Iris pigment epithelial cell (primary cell): ENCODE measurements around the gene PLCXD3.

Experiments used
- DNase-seq: peaks from one replicate; pipeline ENCODE4 v3.0.0-alpha.2; 2011; ENCODE audit warnings: low read depth

Gene PLCXD3, protein sequence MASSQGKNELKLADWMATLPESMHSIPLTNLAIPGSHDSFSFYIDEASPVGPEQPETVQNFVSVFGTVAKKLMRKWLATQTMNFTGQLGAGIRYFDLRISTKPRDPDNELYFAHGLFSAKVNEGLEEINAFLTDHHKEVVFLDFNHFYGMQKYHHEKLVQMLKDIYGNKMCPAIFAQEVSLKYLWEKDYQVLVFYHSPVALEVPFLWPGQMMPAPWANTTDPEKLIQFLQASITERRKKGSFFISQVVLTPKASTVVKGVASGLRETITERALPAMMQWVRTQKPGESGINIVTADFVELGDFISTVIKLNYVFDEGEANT

DNA sequence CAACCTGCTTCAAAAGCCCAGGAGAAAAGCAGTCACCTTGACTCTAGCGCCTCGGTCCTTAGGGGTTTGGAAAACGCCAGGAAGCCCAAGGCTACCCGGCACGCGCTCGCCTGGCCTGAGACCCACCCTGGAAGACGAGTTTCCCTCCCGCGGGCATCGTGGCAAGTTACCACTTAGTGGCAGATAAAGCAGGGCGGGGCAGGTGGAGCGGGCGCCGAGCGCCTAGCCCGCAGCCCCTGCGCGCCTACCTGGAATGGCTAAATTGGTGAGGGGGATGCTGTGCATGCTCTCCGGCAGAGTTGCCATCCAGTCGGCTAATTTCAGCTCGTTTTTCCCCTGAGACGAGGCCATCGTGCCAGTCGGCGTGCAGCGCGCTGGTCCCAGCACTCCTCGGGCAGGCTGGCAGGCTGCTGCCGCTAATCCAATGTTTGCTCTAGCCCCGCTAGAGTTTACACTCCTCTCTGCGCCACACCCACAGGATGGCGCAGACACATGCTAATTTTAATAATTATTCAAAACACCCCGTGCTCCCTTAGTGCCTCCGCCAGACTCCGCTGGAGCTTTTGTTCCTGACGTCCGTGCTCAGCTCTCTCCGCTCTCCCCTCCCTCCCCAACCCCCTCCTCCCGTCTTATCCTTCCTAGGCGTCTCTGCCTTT is at the start of gene PLCXD3:
TSS of gene PLCXD3 (minus strand) at position 426 of the 656 bp plus-strand sequence. CDS start at position 351, 75 bp downstream.
- DNase-seq = no peak

GRCh38 chr5:41559184-41559583 is 48.8 kb upstream of the PLCXD3 start:
- DNase-seq = no peak

- no peak for DNase-seq
Observed at GRCh38 chr5:41558295-41558694, 47.9 kb upstream of the PLCXD3 start.

- DNase-seq = no peak
Observed at GRCh38 chr5:41547991-41548390, 37.6 kb upstream of the PLCXD3 start.

DNA sequence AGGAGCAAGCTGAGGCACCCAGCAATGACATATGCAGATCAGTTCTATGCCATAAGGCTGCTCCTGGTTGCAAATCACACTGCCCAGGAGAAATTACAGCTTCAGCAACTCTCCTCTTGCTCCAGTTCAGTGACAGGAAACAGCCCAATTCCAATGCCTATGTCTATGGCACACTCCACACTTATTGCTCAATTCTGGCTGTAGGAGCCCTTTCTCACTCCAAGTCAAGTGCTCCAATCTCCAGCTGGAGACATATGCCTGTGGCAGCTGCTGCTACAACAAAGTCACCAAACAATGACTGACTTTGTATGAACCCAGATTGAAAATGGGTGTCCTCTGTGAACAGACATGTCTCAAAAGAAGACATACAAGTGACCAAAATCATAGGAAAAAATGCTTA is 31.8 kb upstream of the PLCXD3 start:
- DNase-seq = no peak

- no peak for DNase-seq
Observed at GRCh38 chr5:41539454-41539853, 29.1 kb upstream of the PLCXD3 start.

- no peak for DNase-seq
Observed at GRCh38 chr5:41537581-41537980, 27.2 kb upstream of the PLCXD3 start.

- DNase-seq = no peak
Observed at GRCh38 chr5:41532485-41532884, 22.1 kb upstream of the PLCXD3 start.

GRCh38 chr5:41527201-41527779 is 16.9 kb upstream of the PLCXD3 start:
- peak; percentile 83 for DNase-seq

- no peak for DNase-seq
Observed at GRCh38 chr5:41526699-41527098, 16.3 kb upstream of the PLCXD3 start.

DNA sequence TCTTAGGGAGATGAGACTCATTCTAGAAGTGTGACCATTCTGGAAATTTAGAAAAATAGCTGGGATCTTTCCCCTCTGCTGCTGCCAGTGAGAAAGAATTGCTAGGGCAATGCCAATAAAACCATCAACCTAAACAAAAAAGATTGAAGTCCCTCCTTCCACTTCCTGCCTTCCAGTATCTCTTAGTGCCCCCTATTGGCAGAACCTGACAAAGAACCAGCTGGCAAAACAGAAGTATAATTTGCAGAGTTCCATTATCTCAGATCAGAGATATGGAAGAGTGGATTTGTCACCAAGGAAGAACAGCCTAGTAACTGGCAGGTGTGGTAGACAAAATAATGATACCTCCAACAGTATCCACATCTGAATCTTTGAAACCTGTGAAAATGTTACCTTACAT is 13.8 kb upstream of the PLCXD3 start:
- DNase-seq = peak; percentile 14

DNA sequence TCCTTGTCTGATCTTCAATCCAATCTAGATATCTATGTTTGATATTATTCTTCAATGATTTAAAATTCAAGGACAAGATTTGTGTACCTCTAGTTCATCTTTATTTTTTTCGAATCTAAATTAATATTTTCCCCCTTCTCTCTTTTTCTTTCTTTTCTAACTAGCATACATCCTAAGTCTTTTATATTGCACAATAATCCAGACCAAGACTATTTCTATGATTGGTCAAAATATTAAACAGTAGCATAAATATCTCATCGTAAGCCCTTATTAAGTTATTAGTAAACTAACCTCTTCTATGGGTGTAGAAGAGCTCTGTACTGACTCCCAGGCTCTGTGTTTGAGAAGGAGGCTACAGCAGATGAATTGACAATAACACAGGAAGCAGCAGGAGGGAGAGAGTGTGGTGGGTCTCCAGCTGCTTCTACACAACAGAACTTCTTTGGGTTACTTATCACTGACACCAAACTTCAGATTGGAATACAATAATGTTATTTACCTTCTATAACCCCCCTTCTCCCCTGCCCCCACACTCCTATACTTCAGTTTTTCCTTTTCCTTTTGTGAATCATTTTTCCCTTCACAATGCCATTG is 11.9 kb upstream of the PLCXD3 start:
- DNase-seq = no peak

DNA sequence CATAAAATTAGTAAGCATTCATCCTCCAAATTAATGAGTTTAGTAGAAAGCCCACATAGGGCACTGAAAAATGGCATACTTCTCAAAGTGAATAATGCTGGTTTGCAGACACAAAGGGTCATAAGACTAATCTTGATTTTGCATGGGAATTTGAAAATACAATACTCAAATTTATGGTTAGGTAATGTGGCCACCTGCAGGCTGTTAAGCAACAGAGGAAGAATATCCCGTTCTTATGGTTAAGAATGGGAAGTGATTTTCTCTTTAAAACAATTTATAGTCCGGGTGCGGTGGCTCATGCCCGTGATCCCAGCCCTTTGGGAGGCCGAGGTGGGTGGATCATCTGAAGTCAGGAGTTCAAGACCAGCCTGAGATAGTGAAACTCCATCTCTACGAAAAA is 9.4 kb upstream of the PLCXD3 start:
- no peak for DNase-seq

GRCh38 chr5:41517909-41518308 is 7.5 kb upstream of the PLCXD3 start:
- DNase-seq = peak; percentile 16

DNA sequence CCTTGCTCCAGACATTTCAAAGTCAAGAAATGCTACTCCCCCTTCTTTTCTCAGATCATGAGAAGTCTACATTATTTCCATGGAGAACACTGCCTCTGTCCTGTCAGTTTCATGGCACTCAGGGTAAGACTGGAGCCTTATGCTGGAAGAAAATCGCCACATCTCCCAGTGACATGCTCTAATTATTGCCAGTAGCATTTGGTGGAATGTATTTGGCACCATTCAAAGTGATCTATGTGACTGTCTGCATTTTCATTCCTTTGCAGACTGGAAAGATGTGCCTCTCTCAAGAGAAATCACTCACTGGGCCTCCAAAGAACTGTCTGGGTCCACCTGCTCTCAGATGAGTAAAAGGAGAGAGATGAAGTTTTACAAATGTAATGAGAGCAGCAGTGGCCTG is 840 bp upstream of the PLCXD3 start:
- no peak for DNase-seq

GRCh38 chr5:41509399-41510175 is 814 bp downstream of the PLCXD3 start:
- DNase-seq = no peak

- no peak for DNase-seq
Observed at GRCh38 chr5:41508696-41509398, 1.6 kb downstream of the PLCXD3 start.

DNA sequence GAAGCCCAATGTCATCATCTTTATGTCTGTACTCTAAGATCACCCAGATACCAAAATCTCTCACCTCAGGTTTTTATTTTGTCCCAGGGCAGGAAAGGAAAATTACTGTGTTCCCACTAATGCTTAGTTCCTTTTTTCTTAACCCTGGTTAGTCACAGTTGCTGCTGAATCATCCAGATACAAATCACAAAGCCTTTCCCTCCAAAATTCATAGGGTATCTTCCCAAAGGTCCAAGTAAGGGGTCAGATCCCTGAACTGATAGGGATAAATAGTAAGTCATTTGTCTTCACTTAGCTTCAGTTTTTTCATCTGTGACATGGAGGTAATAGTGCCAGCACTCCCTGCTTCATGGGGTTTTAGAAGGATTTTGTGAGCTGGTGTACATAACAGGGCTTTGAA is 2.2 kb downstream of the PLCXD3 start:
- no peak for DNase-seq

GRCh38 chr5:41507501-41507900 is 2.9 kb downstream of the PLCXD3 start:
- DNase-seq = no peak

GRCh38 chr5:41503860-41504259 is 6.5 kb downstream of the PLCXD3 start:
- DNase-seq = no peak

DNA sequence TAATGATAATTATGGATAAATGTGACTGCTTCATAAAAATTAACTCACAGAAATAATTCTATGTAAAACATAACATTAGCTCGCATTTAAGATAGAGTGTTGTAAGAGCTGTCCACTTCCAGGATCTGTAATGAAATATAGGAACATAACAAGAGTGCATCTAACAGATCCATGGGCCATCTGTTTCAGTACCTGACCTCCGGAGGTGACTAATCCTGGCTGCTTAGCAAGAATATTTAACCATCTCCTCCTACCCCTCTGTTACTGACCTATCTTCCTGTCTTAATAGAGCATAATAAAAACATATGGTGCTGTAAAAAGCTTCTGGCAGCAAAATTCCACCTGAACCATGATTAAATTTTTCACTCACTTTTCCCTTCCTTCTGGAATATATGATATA is 7.1 kb downstream of the PLCXD3 start:
- DNase-seq = no peak
